ENCODE measurements around the gene OXCT2.
"Not testable (repeated sequence)": the region's sequence is repeated elsewhere in the genome, so short reads cannot be mapped to it uniquely, and the experiment has no call there.

Gene OXCT2

GRCh38 chr1:39786303-39787107 is 15.4 kb upstream of the OXCT2 start:
- H2AK5ac ChIP-seq (ENCODE audit: low read length); H3K18ac ChIP-seq (ENCODE audit: low read length); H3K36me3 ChIP-seq (ENCODE audit: control insufficient read depth, insufficient read depth, low read length); H3K9ac ChIP-seq (ENCODE audit: low read length); H3K79me1 ChIP-seq (ENCODE audit: low read length); H3K23ac ChIP-seq (ENCODE audit: low read length); H3K4me1 ChIP-seq (ENCODE audit: control insufficient read depth, low read depth, low read length); H3K79me2 ChIP-seq (ENCODE audit: control insufficient read depth, insufficient read depth, low read length); H3K4me2 ChIP-seq (ENCODE audit: low read length); H3K4ac ChIP-seq (ENCODE audit: low read depth, low read length); H2BK5ac ChIP-seq (ENCODE audit: low read length); H4K8ac ChIP-seq (ENCODE audit: low read depth, low read length); H3K27ac ChIP-seq (ENCODE audit: low read depth, low read length); H3K4me3 ChIP-seq (ENCODE audit: low read length); H4K5ac ChIP-seq (ENCODE audit: low read length); H3K56ac ChIP-seq (ENCODE audit: low read length); H2BK15ac ChIP-seq (replicated peaks; ENCODE audit: low read depth); H2BK120ac ChIP-seq (ENCODE audit: low read depth, low read length); DNase-seq: not testable (repeated sequence)
- WGBS (ENCODE audit: extremely low coverage, insufficient coverage, low lambda C conversion rate), result no CpG with 5 or more reads among the region's 12 CpGs
- H3K27me3 ChIP-seq (ENCODE audit: insufficient read depth, low read length, poor library complexity), result peaks cover 14% of the 10 kb centered on the region

DNA sequence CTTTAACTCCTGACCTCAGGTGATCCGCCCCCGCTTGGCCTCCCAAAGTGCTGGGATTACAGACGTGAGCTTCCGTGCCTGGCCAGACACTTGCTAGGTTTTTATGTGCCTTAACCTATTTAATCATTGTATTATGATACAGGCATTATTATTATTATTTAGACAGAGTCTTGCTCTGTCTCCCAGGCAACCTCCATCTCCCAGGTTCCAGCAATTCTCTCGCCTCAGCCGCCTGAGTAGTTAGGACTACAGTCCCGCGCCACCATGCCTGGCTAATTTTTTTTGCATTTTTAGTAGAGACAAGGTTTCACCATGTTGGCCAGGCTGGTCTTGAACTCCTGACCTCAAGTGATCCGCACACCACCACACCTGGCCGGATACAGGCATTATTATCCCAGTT is 11.5 kb upstream of the OXCT2 start:
- not testable (repeated sequence) for H3K79me2 ChIP-seq (ENCODE audit: control insufficient read depth, insufficient read depth, low read length); H3K79me1 ChIP-seq (ENCODE audit: low read length); H3K4me3 ChIP-seq (ENCODE audit: low read length); H3K18ac ChIP-seq (ENCODE audit: low read length); H3K27ac ChIP-seq (ENCODE audit: low read depth, low read length); H2BK15ac ChIP-seq (replicated peaks; ENCODE audit: low read depth); H2BK5ac ChIP-seq (ENCODE audit: low read length); H3K4me2 ChIP-seq (ENCODE audit: low read length); H3K9ac ChIP-seq (ENCODE audit: low read length); H3K27me3 ChIP-seq (ENCODE audit: insufficient read depth, low read length, poor library complexity); H3K4me1 ChIP-seq (ENCODE audit: control insufficient read depth, low read depth, low read length); H2AK5ac ChIP-seq (ENCODE audit: low read length); DNase-seq; H4K8ac ChIP-seq (ENCODE audit: low read depth, low read length); H2BK120ac ChIP-seq (ENCODE audit: low read depth, low read length); H3K23ac ChIP-seq (ENCODE audit: low read length); H4K5ac ChIP-seq (ENCODE audit: low read length); H3K4ac ChIP-seq (ENCODE audit: low read depth, low read length); H3K36me3 ChIP-seq (ENCODE audit: control insufficient read depth, insufficient read depth, low read length); H3K56ac ChIP-seq (ENCODE audit: low read length)
- no CpG with 5 or more reads among the region's 10 CpGs for WGBS (ENCODE audit: extremely low coverage, insufficient coverage, low lambda C conversion rate)

DNA sequence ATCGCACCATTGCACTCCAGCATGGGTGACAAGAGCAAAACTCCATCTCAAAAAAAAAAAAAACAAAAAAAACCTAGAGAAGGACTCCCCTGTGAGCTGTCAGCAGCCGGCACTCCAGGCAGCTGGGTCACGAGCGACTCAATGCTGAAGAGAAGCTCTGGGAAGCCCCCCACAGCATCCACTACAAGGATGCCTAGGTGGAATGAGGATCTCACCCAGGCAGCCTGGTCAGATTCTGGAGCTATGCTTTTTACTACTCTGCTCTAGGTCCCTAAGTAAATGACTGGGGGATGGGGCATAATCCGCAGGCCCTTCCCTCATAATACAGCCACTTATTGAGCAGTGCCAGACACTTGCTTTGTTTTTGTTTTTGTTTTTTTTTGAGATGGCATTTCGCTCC is 11.0 kb upstream of the OXCT2 start:
- Histone ChIP-seq H2BK15ac (replicated peaks; ENCODE audit: low read depth) (no peak overlapping the region), H4K5ac (ENCODE audit: low read length) (no peak overlapping the region), H4K8ac (ENCODE audit: low read depth, low read length) (no peak overlapping the region), H3K23ac (ENCODE audit: low read length) (no peak overlapping the region), H3K36me3 (ENCODE audit: control insufficient read depth, insufficient read depth, low read length) (no peaks in the 10 kb centered on the region), H3K18ac (ENCODE audit: low read length) (no peak overlapping the region), H2AK5ac (ENCODE audit: low read length) (no peak overlapping the region), H2BK120ac (ENCODE audit: low read depth, low read length) (no peak overlapping the region), H3K9ac (ENCODE audit: low read length) (no peak overlapping the region), H3K4me3 (ENCODE audit: low read length) (no peak overlapping the region), H3K79me2 (ENCODE audit: control insufficient read depth, insufficient read depth, low read length) (no peaks in the 10 kb centered on the region), H3K27ac (ENCODE audit: low read depth, low read length) (no peak overlapping the region), H3K4ac (ENCODE audit: low read depth, low read length) (no peak overlapping the region), H3K79me1 (ENCODE audit: low read length) (no peaks in the 10 kb centered on the region), H2BK5ac (ENCODE audit: low read length) (no peak overlapping the region), H3K56ac (ENCODE audit: low read length) (no peak overlapping the region), H3K4me1 (ENCODE audit: control insufficient read depth, low read depth, low read length) (no peaks in the 10 kb centered on the region), H3K27me3 (ENCODE audit: insufficient read depth, low read length, poor library complexity) (peaks cover 3% of the 10 kb centered on the region), H3K4me2 (ENCODE audit: low read length) (no peak overlapping the region)
- no peak for DNase-seq
- WGBS (ENCODE audit: extremely low coverage, insufficient coverage, low lambda C conversion rate), result no CpG with 5 or more reads among the region's 6 CpGs

GRCh38 chr1:39781349-39781715 is 10.2 kb upstream of the OXCT2 start:
- Histone ChIP-seq H3K27me3 (ENCODE audit: insufficient read depth, low read length, poor library complexity) (no peaks in the 10 kb centered on the region), H3K23ac (ENCODE audit: low read length) (no peak overlapping the region), H3K79me1 (ENCODE audit: low read length) (no peaks in the 10 kb centered on the region), H3K9ac (ENCODE audit: low read length) (no peak overlapping the region), H3K4ac (ENCODE audit: low read depth, low read length) (no peak overlapping the region), H2AK5ac (ENCODE audit: low read length) (no peak overlapping the region), H3K18ac (ENCODE audit: low read length) (no peak overlapping the region), H3K27ac (ENCODE audit: low read depth, low read length) (no peak overlapping the region), H3K79me2 (ENCODE audit: control insufficient read depth, insufficient read depth, low read length) (no peaks in the 10 kb centered on the region), H3K4me2 (ENCODE audit: low read length) (no peak overlapping the region), H2BK5ac (ENCODE audit: low read length) (no peak overlapping the region), H2BK15ac (replicated peaks; ENCODE audit: low read depth) (no peak overlapping the region), H2BK120ac (ENCODE audit: low read depth, low read length) (no peak overlapping the region), H4K5ac (ENCODE audit: low read length) (no peak overlapping the region), H3K36me3 (ENCODE audit: control insufficient read depth, insufficient read depth, low read length) (no peaks in the 10 kb centered on the region), H4K8ac (ENCODE audit: low read depth, low read length) (no peak overlapping the region), H3K4me1 (ENCODE audit: control insufficient read depth, low read depth, low read length) (no peaks in the 10 kb centered on the region), H3K4me3 (ENCODE audit: low read length) (no peak overlapping the region), H3K56ac (ENCODE audit: low read length) (no peak overlapping the region)
- no peak for DNase-seq
- no CpG with 5 or more reads among the region's 2 CpGs for WGBS (ENCODE audit: extremely low coverage, insufficient coverage, low lambda C conversion rate)

- WGBS (ENCODE audit: extremely low coverage, insufficient coverage, low lambda C conversion rate), result no CpG with 5 or more reads among the region's 5 CpGs
- H4K5ac ChIP-seq (ENCODE audit: low read length), result no peak overlapping the region
- H4K8ac ChIP-seq (ENCODE audit: low read depth, low read length), result no peak overlapping the region
- no peaks in the 10 kb centered on the region for H3K27me3 ChIP-seq (ENCODE audit: insufficient read depth, low read length, poor library complexity)
- H3K36me3 ChIP-seq (ENCODE audit: control insufficient read depth, insufficient read depth, low read length), result no peaks in the 10 kb centered on the region
- no peak overlapping the region for H3K27ac ChIP-seq (ENCODE audit: low read depth, low read length)
- no peak overlapping the region for H2AK5ac ChIP-seq (ENCODE audit: low read length)
- H3K9ac ChIP-seq (ENCODE audit: low read length), result no peak overlapping the region
- no peak overlapping the region for H3K18ac ChIP-seq (ENCODE audit: low read length)
- no peak overlapping the region for H2BK5ac ChIP-seq (ENCODE audit: low read length)
- no peak overlapping the region for H3K4me3 ChIP-seq (ENCODE audit: low read length)
- H3K4ac ChIP-seq (ENCODE audit: low read depth, low read length), result no peak overlapping the region
- H3K4me1 ChIP-seq (ENCODE audit: control insufficient read depth, low read depth, low read length), result no peaks in the 10 kb centered on the region
- H3K79me2 ChIP-seq (ENCODE audit: control insufficient read depth, insufficient read depth, low read length), result no peaks in the 10 kb centered on the region
- H3K23ac ChIP-seq (ENCODE audit: low read length), result no peak overlapping the region
- DNase-seq, result no peak
- no peak overlapping the region for H2BK120ac ChIP-seq (ENCODE audit: low read depth, low read length)
- no peak overlapping the region for H3K56ac ChIP-seq (ENCODE audit: low read length)
- no peaks in the 10 kb centered on the region for H3K79me1 ChIP-seq (ENCODE audit: low read length)
- no peak overlapping the region for H3K4me2 ChIP-seq (ENCODE audit: low read length)
- no peak overlapping the region for H2BK15ac ChIP-seq (replicated peaks; ENCODE audit: low read depth)
These were observed 8.7 kb upstream of the OXCT2 start for GRCh38 chr1:39779821-39780220.

DNA sequence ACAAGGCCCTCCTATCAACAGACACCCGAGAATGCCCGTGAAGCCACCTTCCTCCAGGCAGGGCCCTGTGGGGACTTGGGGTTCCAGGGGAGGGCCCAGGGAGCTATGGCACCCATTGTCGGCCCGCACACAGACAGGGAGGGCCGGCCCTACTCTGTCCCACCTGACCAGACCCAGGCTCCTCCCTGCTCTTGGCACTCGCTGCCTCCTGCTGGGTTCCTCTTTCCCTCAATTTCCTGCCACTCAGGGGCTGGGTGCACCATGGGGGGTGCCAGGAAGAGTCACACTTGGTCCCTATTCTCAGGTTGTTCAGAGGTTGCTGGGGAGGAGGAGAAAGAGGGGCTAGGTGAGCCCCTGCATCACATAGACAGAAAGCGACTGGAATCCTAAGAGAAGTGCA is 8.0 kb upstream of the OXCT2 start:
- H4K5ac ChIP-seq (ENCODE audit: low read length), result no peak overlapping the region
- no peak for DNase-seq
- H3K4me3 ChIP-seq (ENCODE audit: low read length), result no peak overlapping the region
- H3K4me2 ChIP-seq (ENCODE audit: low read length), result no peak overlapping the region
- H4K8ac ChIP-seq (ENCODE audit: low read depth, low read length), result no peak overlapping the region
- no peak overlapping the region for H2BK120ac ChIP-seq (ENCODE audit: low read depth, low read length)
- H3K27me3 ChIP-seq (ENCODE audit: insufficient read depth, low read length, poor library complexity), result no peaks in the 10 kb centered on the region
- WGBS (ENCODE audit: extremely low coverage, insufficient coverage, low lambda C conversion rate), result no CpG with 5 or more reads among the region's 7 CpGs
- H3K4me1 ChIP-seq (ENCODE audit: control insufficient read depth, low read depth, low read length), result no peaks in the 10 kb centered on the region
- H2AK5ac ChIP-seq (ENCODE audit: low read length), result no peak overlapping the region
- H3K79me2 ChIP-seq (ENCODE audit: control insufficient read depth, insufficient read depth, low read length), result no peaks in the 10 kb centered on the region
- no peak overlapping the region for H3K56ac ChIP-seq (ENCODE audit: low read length)
- no peak overlapping the region for H3K9ac ChIP-seq (ENCODE audit: low read length)
- no peaks in the 10 kb centered on the region for H3K36me3 ChIP-seq (ENCODE audit: control insufficient read depth, insufficient read depth, low read length)
- H2BK5ac ChIP-seq (ENCODE audit: low read length), result no peak overlapping the region
- H3K27ac ChIP-seq (ENCODE audit: low read depth, low read length), result no peak overlapping the region
- H2BK15ac ChIP-seq (replicated peaks; ENCODE audit: low read depth), result no peak overlapping the region
- H3K23ac ChIP-seq (ENCODE audit: low read length), result no peak overlapping the region
- no peaks in the 10 kb centered on the region for H3K79me1 ChIP-seq (ENCODE audit: low read length)
- H3K4ac ChIP-seq (ENCODE audit: low read depth, low read length), result no peak overlapping the region
- no peak overlapping the region for H3K18ac ChIP-seq (ENCODE audit: low read length)
